IMR-90 (cell line): Measurements from ENCODE around the gene FDX1. TPM values are rescaled to one million over a fixed set of nuclear protein-coding genes. Genes with fewer than 3 reads are reported as not detected.

ENCODE experiments used
- ATAC-seq: fragments of 200-7000 bp; cut with Tn5 transposase; 2 replicates; pipeline ENCODE4 v1.9.1; 2020; ENCODE audit warnings: low read depth, mild to moderate bottlenecking, moderate library complexity
- BruUV-seq: library from RNA; stranded (reverse); fragments of 400-500 nt; replicated peaks from 2 replicates; lab custom pipeline; 2021; lab: Mats Ljungman, UMichigan
- CTCF ChIA-PET: fragments of 300-600 bp; formaldehyde crosslinking; extraction: SDS; loops from one replicate; lab custom pipeline; 2021; ENCODE audit warnings: antibody characterized with exemption; lab: Yijun Ruan, JAX
- POLR2A ChIA-PET: fragments of 300-600 bp; sonication (Branson Sonifier 250); formaldehyde crosslinking; loops from one replicate; lab custom pipeline; 2022; ENCODE audit warnings: antibody characterized with exemption; ENCODE audit not compliant: unreplicated experiment; lab: Charles Lee
- DNase-seq: peaks from one replicate; pipeline ENCODE4 v3.0.0; 2013
- H2AFZ ChIP-seq: replicated peaks from 2 replicates; pipeline ENCODE3; 2013; ENCODE audit warnings: low read length, mild to moderate bottlenecking; ENCODE audit not compliant: poor library complexity
- H2AK5ac ChIP-seq: 2 replicates; pipeline ENCODE4 v1.6.1; 2013; ENCODE audit warnings: low read depth, low read length, inconsistent platforms
- H2AK9ac ChIP-seq: replicated peaks from 2 replicates; pipeline ENCODE3; 2013; ENCODE audit warnings: mild to moderate bottlenecking, low read depth, low read length, moderate library complexity; ENCODE audit not compliant: poor library complexity
- H2BK120ac ChIP-seq: 2 replicates; pipeline ENCODE4 v1.6.1; 2013; ENCODE audit warnings: low read depth, low read length, inconsistent platforms
- H2BK15ac ChIP-seq: 3 replicates; pipeline ENCODE4 v1.6.1; 2013; ENCODE audit warnings: low read depth, low read length, inconsistent platforms
- H2BK20ac ChIP-seq: 2 replicates; pipeline ENCODE4 v1.6.1; 2013; ENCODE audit warnings: low read depth, mild to moderate bottlenecking, inconsistent platforms, low read length, moderate library complexity
- H2BK5ac ChIP-seq: 2 replicates; pipeline ENCODE4 v1.6.1; 2013; ENCODE audit warnings: mild to moderate bottlenecking, low read depth, low read length, inconsistent platforms; ENCODE audit not compliant: poor library complexity, severe bottlenecking
- H3K14ac ChIP-seq: replicated peaks from 2 replicates; pipeline ENCODE4 v1.6.1; 2013; ENCODE audit warnings: low read depth, low read length, inconsistent platforms
- H3K18ac ChIP-seq: 2 replicates; pipeline ENCODE4 v1.6.1; 2013; ENCODE audit warnings: low read depth, low read length, control low read depth
- H3K23ac ChIP-seq: 2 replicates; pipeline ENCODE4 v1.6.1; 2013; ENCODE audit warnings: low read depth, low read length, inconsistent platforms
- H3K27ac ChIP-seq: 2 replicates; pipeline ENCODE4 v1.5.1; 2013; ENCODE audit warnings: mild to moderate bottlenecking, control low read depth, low read length; ENCODE audit not compliant: insufficient read depth
- H3K27me3 ChIP-seq: 2 replicates; pipeline ENCODE4 v1.6.1; 2013; ENCODE audit warnings: low read length; ENCODE audit not compliant: control insufficient read depth, insufficient read depth
- H3K36me3 ChIP-seq: 2 replicates; pipeline ENCODE4 v1.6.1; 2013; ENCODE audit warnings: low read length, mixed read lengths; ENCODE audit not compliant: control insufficient read depth, insufficient read depth
- H3K4ac ChIP-seq: 2 replicates; pipeline ENCODE4 v1.6.1; 2013; ENCODE audit warnings: low read depth, low read length, inconsistent platforms
- H3K4me1 ChIP-seq: 2 replicates; pipeline ENCODE4 v1.6.1; 2013; ENCODE audit warnings: low read length, mixed read lengths; ENCODE audit not compliant: control insufficient read depth, insufficient read depth
- H3K4me2 ChIP-seq: 2 replicates; pipeline ENCODE4 v1.6.1; 2013; ENCODE audit warnings: low read depth, mild to moderate bottlenecking, control low read depth, low read length, moderate library complexity
- H3K4me3 ChIP-seq: 2 replicates; pipeline ENCODE4 v1.5.1; 2013; ENCODE audit warnings: low read depth, mild to moderate bottlenecking, control low read depth, low read length, moderate library complexity; ENCODE audit not compliant: insufficient read depth
- H3K56ac ChIP-seq: 2 replicates; pipeline ENCODE4 v1.6.1; 2013; ENCODE audit warnings: low read length, inconsistent platforms; ENCODE audit not compliant: insufficient read depth; ENCODE audit errors: extremely low read depth
- H3K79me1 ChIP-seq, 2 experiments: 2 replicates each; pipeline ENCODE4 v1.6.1; 2013; ENCODE audit warnings: low read length in 2 of 2, inconsistent platforms in 1 of 2, low read depth in 1 of 2
- H3K9ac ChIP-seq: 2 replicates; pipeline ENCODE4 v1.6.1; 2013; ENCODE audit warnings: low read depth, low read length, control low read depth
- H3K9me1 ChIP-seq: 2 replicates; pipeline ENCODE4 v1.6.1; 2013; ENCODE audit warnings: low read length, inconsistent platforms; ENCODE audit not compliant: insufficient read depth
- H3K9me3 ChIP-seq: 2 replicates; pipeline ENCODE4 v1.6.1; 2013; ENCODE audit warnings: low read length; ENCODE audit not compliant: control insufficient read depth, insufficient read depth
- H4K20me1 ChIP-seq: 2 replicates; pipeline ENCODE4 v1.6.1; 2013; ENCODE audit warnings: low read length, inconsistent platforms; ENCODE audit not compliant: insufficient read depth
- H4K5ac ChIP-seq: 2 replicates; pipeline ENCODE4 v1.6.1; 2013; ENCODE audit warnings: mild to moderate bottlenecking, low read depth, low read length, control low read depth
- H4K8ac ChIP-seq, 2 experiments: 2 replicates each; pipeline ENCODE4 v1.6.1; 2013; ENCODE audit warnings: low read depth in 2 of 2, low read length in 2 of 2, control low read depth in 1 of 2, inconsistent platforms in 1 of 2
- H4K91ac ChIP-seq: 2 replicates; pipeline ENCODE4 v1.6.1; 2013; ENCODE audit warnings: low read depth, low read length, inconsistent platforms; ENCODE audit not compliant: insufficient read depth
- BHLHE40 ChIP-seq: fragments of 150-350 bp; IDR thresholded peaks from 2 replicates; pipeline ENCODE4 v1.6.1; 2016; ENCODE audit warnings: mild to moderate bottlenecking, low read depth, low read length
- CEBPB ChIP-seq: IDR thresholded peaks from 2 replicates; pipeline ENCODE4 v1.6.1; 2012; ENCODE audit warnings: low read depth, low read length, improper control_type of control experiment
- CHD1 ChIP-seq: IDR thresholded peaks from 2 replicates; pipeline ENCODE4 v1.6.1; 2012; ENCODE audit warnings: low read depth, low read length, improper control_type of control experiment
- CTCF ChIP-seq: conservative IDR thresholded peaks from 2 replicates; pipeline ENCODE4 v1.5.1; 2012; ENCODE audit warnings: mild to moderate bottlenecking, low read depth, low read length, improper control_type of control experiment
- ELK1 ChIP-seq: fragments of 150-350 bp; IDR thresholded peaks from 2 replicates; pipeline ENCODE4 v1.6.1; 2016; ENCODE audit warnings: low read depth, mild to moderate bottlenecking, low read length, moderate library complexity, borderline replicate concordance
- FOS ChIP-seq: fragments of 150-350 bp; IDR thresholded peaks from 2 replicates; pipeline ENCODE4 v1.6.1; 2016; ENCODE audit warnings: low read depth, low read length
- MAFK ChIP-seq: IDR thresholded peaks from 2 replicates; pipeline ENCODE4 v1.6.1; 2012; ENCODE audit warnings: low read depth, low read length, improper control_type of control experiment
- MAZ ChIP-seq: IDR thresholded peaks from 2 replicates; pipeline ENCODE4 v1.6.1; 2012; ENCODE audit warnings: low read depth, mild to moderate bottlenecking, low read length, improper control_type of control experiment, moderate library complexity, borderline replicate concordance
- MXI1 ChIP-seq: IDR thresholded peaks from 2 replicates; pipeline ENCODE4 v1.6.1; 2012; ENCODE audit warnings: low read depth, mild to moderate bottlenecking, low read length, moderate library complexity, borderline replicate concordance
- NFE2L2 ChIP-seq: fragments of 150-350 bp; IDR thresholded peaks from 2 replicates; pipeline ENCODE4 v1.6.1; 2016; ENCODE audit warnings: low read depth, mild to moderate bottlenecking, low read length
- POLR2A ChIP-seq: IDR thresholded peaks from 2 replicates; pipeline ENCODE4 v1.6.1; 2012; ENCODE audit warnings: mild to moderate bottlenecking, low read depth, low read length
- RAD21 ChIP-seq: IDR thresholded peaks from 2 replicates; pipeline ENCODE4 v1.6.1; 2012; ENCODE audit warnings: low read length, improper control_type of control experiment
- RCOR1 ChIP-seq: IDR thresholded peaks from 2 replicates; pipeline ENCODE4 v1.6.1; 2012; ENCODE audit warnings: mild to moderate bottlenecking, low read length, improper control_type of control experiment; ENCODE audit not compliant: insufficient replicate concordance
- RFX5 ChIP-seq: IDR thresholded peaks from 2 replicates; pipeline ENCODE4 v1.8.0; 2012; ENCODE audit warnings: low read depth, mild to moderate bottlenecking, low read length, moderate library complexity
- SMC3 ChIP-seq: fragments of 150-350 bp; IDR thresholded peaks from 2 replicates; pipeline ENCODE4 v1.6.1; 2016; ENCODE audit warnings: low read depth, mild to moderate bottlenecking, antibody characterized with exemption, low read length, moderate library complexity
- WGBS, 2 experiments: methylation state at CpG; one replicate each; pipeline versions ENCODE4 v1.1.5 to v1.1.7; 2013; ENCODE audit warnings: missing lambda C conversion rate in 2 of 2; ENCODE audit not compliant: insufficient read length in 1 of 2; ENCODE audit errors: extremely low coverage in 2 of 2; 5-methylcytosine and 5-hydroxymethylcytosine counted together
- dilution Hi-C: fragments of 300-500 bp; cut with HindIII; formaldehyde crosslinking; loops from one replicate; pipeline ENCODE4 v1.14.3; 2018; ENCODE audit warnings: low sequenced_read_pairs; ENCODE audit not compliant: unreplicated experiment
- in situ Hi-C: fragments of 300-500 bp; cut with MboI; formaldehyde crosslinking; loops from 3 replicates; pipeline ENCODE4 v1.14.3; 2019; ENCODE audit warnings: low sequenced_read_pairs, inconsistent platforms, mixed read lengths
- intact Hi-C: fragments of 100-400 bp; cut with micrococcal nuclease; formaldehyde crosslinking; loops from 2 replicates; pipeline ENCODE4 v1.10.0; 2022
- polyA plus RNA-seq, 3 experiments: library from polyadenylated mRNA; depleted of rRNA; stranded (reverse); fragments of >200 nt; gene quantifications; 2 replicates each; pipeline ENCODE4 v1.2.3, GENCODE V29; 2012; ENCODE audit warnings: low replicate concordance in 1 of 3
- total RNA-seq: library from RNA; depleted of rRNA; stranded (reverse); fragments of >200 nt; gene quantifications from 2 replicates; pipeline ENCODE4 v1.2.3, GENCODE V29; 2012
- TF ChIP-seq, protein P1 (sequence below): fragments of 150-350 bp; IDR thresholded peaks from 2 replicates; pipeline ENCODE4 v1.6.1; 2017; ENCODE audit warnings: mild to moderate bottlenecking, antibody characterized with exemption, low read length, low read depth

Gene FDX1
- total and polyA plus RNA-seq, 2 of the 4 experiments (the other 2 are of a cell fraction) = 4.3 to 5.1 TPM

DNA sequence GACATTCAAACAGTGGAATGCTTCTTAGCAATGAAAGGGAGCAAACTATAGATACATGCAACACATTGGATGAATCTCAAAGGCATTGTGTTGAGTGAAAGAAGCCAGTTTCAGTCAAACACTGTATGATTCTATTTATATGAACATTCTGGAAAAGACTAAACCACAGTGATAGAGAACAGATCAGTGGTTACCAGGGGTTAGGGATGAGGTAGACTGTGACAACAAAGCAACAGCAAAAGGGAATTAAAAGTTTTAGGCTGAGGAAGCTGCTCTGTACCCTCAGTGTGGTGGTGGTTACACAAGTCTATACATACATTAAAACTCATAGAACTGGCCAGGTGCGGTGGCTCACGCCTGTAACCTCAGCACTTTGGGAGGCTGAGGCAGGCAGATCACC, 23.0 kb downstream of the FDX1 start:
- H3K56ac ChIP-seq = no peak overlapping the region
- no peak overlapping the region for H2BK20ac ChIP-seq
- no peak overlapping the region for H2BK120ac ChIP-seq
- H3K4me1 ChIP-seq = no peaks in the 10 kb centered on the region
- TF ChIP-seq RAD21 = no peak
- TF ChIP-seq RCOR1 = no peak
- TF ChIP-seq CTCF = no peak
- no peak for TF ChIP-seq POLR2A
- TF ChIP-seq, protein P1, sequence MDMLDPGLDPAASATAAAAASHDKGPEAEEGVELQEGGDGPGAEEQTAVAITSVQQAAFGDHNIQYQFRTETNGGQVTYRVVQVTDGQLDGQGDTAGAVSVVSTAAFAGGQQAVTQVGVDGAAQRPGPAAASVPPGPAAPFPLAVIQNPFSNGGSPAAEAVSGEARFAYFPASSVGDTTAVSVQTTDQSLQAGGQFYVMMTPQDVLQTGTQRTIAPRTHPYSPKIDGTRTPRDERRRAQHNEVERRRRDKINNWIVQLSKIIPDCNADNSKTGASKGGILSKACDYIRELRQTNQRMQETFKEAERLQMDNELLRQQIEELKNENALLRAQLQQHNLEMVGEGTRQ = no peak
- TF ChIP-seq SMC3 = no peak
- TF ChIP-seq CEBPB = no peak
- no peak for TF ChIP-seq ELK1
- TF ChIP-seq FOS = no peak
- TF ChIP-seq MAZ = no peak
- no peak for TF ChIP-seq CHD1
- no peak for TF ChIP-seq RFX5
- no peak for TF ChIP-seq MAFK
- no peak for TF ChIP-seq NFE2L2
- TF ChIP-seq MXI1 = no peak
- no peak for TF ChIP-seq BHLHE40
- intact Hi-C loops = no loop called here
- no peaks in the 10 kb centered on the region for H3K27me3 ChIP-seq
- H3K4ac ChIP-seq = no peak overlapping the region
- H3K4me2 ChIP-seq = no peak overlapping the region
- DNase-seq = no peak
- H2BK5ac ChIP-seq = no peak overlapping the region
- H2AFZ ChIP-seq = no peak overlapping the region
- no peak overlapping the region for H4K91ac ChIP-seq
- in situ Hi-C loops = loop anchor here (25.0 kb wide), 2 partner anchors 260 to 985 kb away; partner anchors contain the start of gene ARHGAP20
- dilution Hi-C loops = no loop called here
- POLR2A ChIA-PET = interaction anchor here (0.6 to 0.7 kb wide), 2 partner anchors 433 to 1189 kb away, joined by 3 to 6 read pairs; no protein-coding TSS in a partner anchor
- no peak for ATAC-seq
- no peaks in the 10 kb centered on the region for H3K9me3 ChIP-seq
- WGBS, 2 experiments = 92% methylated on average over 2 of the region's 2 CpGs; no CpG with 5 or more reads in 1 of the 2 experiments
- H3K79me1 ChIP-seq = peaks cover 9 to 19% of the 10 kb centered on the region in 2 experiments; a peak in 3 of 4 replicates
- H3K4me3 ChIP-seq = no peak overlapping the region
- peaks cover 10% of the 10 kb centered on the region; the same call in 1 of the 2 replicates for H3K9me1 ChIP-seq
- CTCF ChIA-PET = interaction anchor here (0.7 kb wide), 2 partner anchors 491 to 778 kb away, joined by 3 read pairs; no protein-coding TSS in a partner anchor
- H3K14ac ChIP-seq = no peak overlapping the region
- BruUV-seq = no TSS peak
- peaks cover 1% of the 10 kb centered on the region; the same call in 1 of the 2 replicates for H3K36me3 ChIP-seq
- H4K20me1 ChIP-seq = no peaks in the 10 kb centered on the region
- no peak overlapping the region for H3K18ac ChIP-seq
- no peak overlapping the region for H4K5ac ChIP-seq
- H2AK5ac ChIP-seq = no peak overlapping the region
- no peak overlapping the region for H2AK9ac ChIP-seq
- no peak overlapping the region for H4K8ac ChIP-seq
- H3K9ac ChIP-seq = no peak overlapping the region
- H3K23ac ChIP-seq = no peak overlapping the region
- no peak overlapping the region for H3K27ac ChIP-seq
- H2BK15ac ChIP-seq = no peak overlapping the region
